B cell (primary cell): ENCODE data around the gene AGPAT3.

Source experiments
- CTCF ChIP-seq: fragments of 200-600 bp; IDR thresholded peaks from one replicate; pipeline ENCODE4 v1.8.0; 2022; ENCODE audit warnings: antibody characterized with exemption, mild to moderate bottlenecking
- EZH2 ChIP-seq: IDR thresholded peaks from 2 replicates; pipeline ENCODE4 v1.6.1; 2012; ENCODE audit warnings: borderline replicate concordance, low read depth, mild to moderate bottlenecking, moderate library complexity, low read length; ENCODE audit not compliant: insufficient read depth, poor library complexity, severe bottlenecking

GRCh38 chr21:43902441-43902840 lies 37.4 kb downstream of the AGPAT3 start:
- TF ChIP-seq EZH2 (no peak), CTCF (no peak)
